Measurements from ENCODE around the gene LRRC4C. TPM values are rescaled to one million over a fixed set of nuclear protein-coding genes. Genes with fewer than 3 reads are reported as not detected.

LRRC4C gene
- total and polyA plus RNA-seq, 2 donors (not counting 3 experiments of a cell fraction or from before 2014, with no cell fraction given) = not detected

DNA sequence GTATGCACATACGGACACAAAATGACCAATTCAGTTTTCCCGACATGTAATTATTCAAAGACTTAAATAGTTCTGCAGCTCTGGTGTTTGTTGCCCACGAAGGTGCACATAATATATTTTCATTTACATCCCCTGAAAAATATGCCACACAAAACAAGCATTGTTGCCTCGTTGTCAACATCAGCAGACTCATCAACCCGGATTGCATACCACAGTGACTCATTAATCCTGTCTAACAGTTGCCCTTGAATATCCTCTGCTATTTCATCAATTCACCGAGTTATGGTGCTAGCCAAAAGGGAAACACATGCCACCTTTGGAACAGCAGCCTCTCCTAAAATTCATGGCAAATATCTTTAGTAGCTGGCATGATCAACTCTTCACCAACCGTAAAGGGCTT, 582.2 kb downstream of the LRRC4C start:
- CTCF ChIA-PET = no interaction called here
- POLR2A ChIA-PET = no interaction called here
- no peaks in the 10 kb centered on the region for H3K27me3 ChIP-seq (ENCODE audit: control insufficient read depth in 2 of 2, insufficient read depth in 2 of 2, low read length in 2 of 2)
- no peaks in the 10 kb centered on the region for H3K9me1 ChIP-seq (replicated peaks; ENCODE audit: control insufficient read depth, extremely low read depth, insufficient read depth, low read length)
- no peak overlapping the region for H3K27ac ChIP-seq (ENCODE audit: insufficient read depth, low read depth, low read length)
- dilution Hi-C loops (cut with MboI; ENCODE audit: extremely low pct_ligation_motif_present, low sequenced_read_pairs) = no loop called here
- H3K9me3 ChIP-seq (replicated peaks; ENCODE audit: control insufficient read depth, insufficient read depth, low read length) = peaks cover 2% of the 10 kb centered on the region
- H3K4me3 ChIP-seq (replicated peaks in 1 of 3; ENCODE audit: insufficient read depth in 1 of 3, low read depth in 1 of 3, low read length in 3 of 3) = no peak overlapping the region
- no peak overlapping the region for H3K9ac ChIP-seq (replicated peaks; ENCODE audit: extremely low read depth, insufficient read depth, low read length)
- no peaks in the 10 kb centered on the region for H4K20me1 ChIP-seq (replicated peaks; ENCODE audit: control insufficient read depth, extremely low read depth, insufficient read depth, low read length)
- DNase-seq (ENCODE audit: low read depth, low spot score) (no peak), FAIRE-seq (no peak)
- intact Hi-C loops (cut with micrococcal nuclease) = no loop called here
- H2AFZ ChIP-seq (ENCODE audit: low read depth, low read length) = no peak overlapping the region
- TF ChIP-seq MYC (IDR thresholded peaks at IDR 0.05; ENCODE audit: low read depth, low read length) (no peak), POLR2AphosphoS5 (IDR thresholded peaks at IDR 0.05; ENCODE audit: insufficient read depth, low read depth, low read length) (no peak), FOS (IDR thresholded peaks at IDR 0.05; ENCODE audit: borderline replicate concordance, insufficient read depth, low read length) (no peak), GATA2 (IDR thresholded peaks at IDR 0.05; ENCODE audit: insufficient read depth, insufficient read length, low read depth, low read length) (no peak), EZH2 (IDR thresholded peaks at IDR 0.05; ENCODE audit: borderline replicate concordance, low read depth, low read length, severe bottlenecking) (no peak), POLR2A (IDR thresholded peaks at IDR 0.05; ENCODE audit: low read depth, low read length) (no peak), JUN (IDR thresholded peaks at IDR 0.05; ENCODE audit: borderline replicate concordance, insufficient read depth, insufficient read length, low read depth) (no peak)
- TF ChIP-seq, protein P1, sequence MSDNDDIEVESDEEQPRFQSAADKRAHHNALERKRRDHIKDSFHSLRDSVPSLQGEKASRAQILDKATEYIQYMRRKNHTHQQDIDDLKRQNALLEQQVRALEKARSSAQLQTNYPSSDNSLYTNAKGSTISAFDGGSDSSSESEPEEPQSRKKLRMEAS (IDR thresholded peaks at IDR 0.05; ENCODE audit: insufficient read depth, insufficient read length) = no peak
- TF ChIP-seq, protein P2, sequence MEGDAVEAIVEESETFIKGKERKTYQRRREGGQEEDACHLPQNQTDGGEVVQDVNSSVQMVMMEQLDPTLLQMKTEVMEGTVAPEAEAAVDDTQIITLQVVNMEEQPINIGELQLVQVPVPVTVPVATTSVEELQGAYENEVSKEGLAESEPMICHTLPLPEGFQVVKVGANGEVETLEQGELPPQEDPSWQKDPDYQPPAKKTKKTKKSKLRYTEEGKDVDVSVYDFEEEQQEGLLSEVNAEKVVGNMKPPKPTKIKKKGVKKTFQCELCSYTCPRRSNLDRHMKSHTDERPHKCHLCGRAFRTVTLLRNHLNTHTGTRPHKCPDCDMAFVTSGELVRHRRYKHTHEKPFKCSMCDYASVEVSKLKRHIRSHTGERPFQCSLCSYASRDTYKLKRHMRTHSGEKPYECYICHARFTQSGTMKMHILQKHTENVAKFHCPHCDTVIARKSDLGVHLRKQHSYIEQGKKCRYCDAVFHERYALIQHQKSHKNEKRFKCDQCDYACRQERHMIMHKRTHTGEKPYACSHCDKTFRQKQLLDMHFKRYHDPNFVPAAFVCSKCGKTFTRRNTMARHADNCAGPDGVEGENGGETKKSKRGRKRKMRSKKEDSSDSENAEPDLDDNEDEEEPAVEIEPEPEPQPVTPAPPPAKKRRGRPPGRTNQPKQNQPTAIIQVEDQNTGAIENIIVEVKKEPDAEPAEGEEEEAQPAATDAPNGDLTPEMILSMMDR (IDR thresholded peaks at IDR 0.05; ENCODE audit: extremely low read depth in 1 of 2, insufficient read depth in 1 of 2, low read depth in 1 of 2, low read length in 2 of 2) = no peak
- H3K36me3 ChIP-seq (ENCODE audit: control insufficient read depth in 2 of 2, extremely low read depth in 1 of 2, insufficient read depth in 2 of 2, low read length in 2 of 2) = no peaks in the 10 kb centered on the region
- no peaks in the 10 kb centered on the region for H3K4me1 ChIP-seq (ENCODE audit: control insufficient read depth, extremely low read depth, insufficient read depth, low read length)
- H3K79me2 ChIP-seq (ENCODE audit: control insufficient read depth, insufficient read depth, low read length) = no peaks in the 10 kb centered on the region
- no peak overlapping the region for H3K4me2 ChIP-seq (ENCODE audit: insufficient read depth, low read length)
- BruUV-seq (replicated peaks) = no TSS peak

Data from endothelial cell of umbilical vein (primary cell).